Naive B cell (primary cell): Measurements from ENCODE around the gene RHBDF2. TPM values are rescaled to one million over a fixed set of nuclear protein-coding genes. Genes with fewer than 3 reads are reported as not detected.
"Not testable (repeated sequence)": the region's sequence is repeated elsewhere in the genome, so short reads cannot be mapped to it uniquely, and the experiment has no call there.

Experiments
- ATAC-seq, 2 donors: fragments of 150-1000 bp; cut with Tn5 transposase; 2 replicates each; pipeline ENCODE4 v1.10.0; 2021; ENCODE audit warnings: low read depth in 2 of 2, mild to moderate bottlenecking in 2 of 2, moderate library complexity in 2 of 2
- DNase-seq: peaks from one replicate; pipeline ENCODE4 v3.0.0; 2022
- H3K27ac Mint-ChIP-seq, 6 donors: one replicate each; pipeline ENCODE4 v1.8.0; 2020 to 2022; ENCODE audit warnings: mild to moderate bottlenecking in 6 of 6, mixed read lengths in 6 of 6, moderate library complexity in 5 of 6, inconsistent platforms in 2 of 6
- H3K27me3 Mint-ChIP-seq, 3 donors: one replicate each; pipeline ENCODE4 v1.8.0; 2021 to 2022; ENCODE audit warnings: mixed read lengths in 3 of 3, mild to moderate bottlenecking in 1 of 3
- H3K36me3 Mint-ChIP-seq, 2 donors: one replicate each; pipeline ENCODE4 v1.8.0; 2020 to 2022; ENCODE audit warnings: mixed read lengths in 2 of 2, inconsistent platforms in 1 of 2, mild to moderate bottlenecking in 1 of 2
- H3K4me1 Mint-ChIP-seq, 3 donors: one replicate each; pipeline ENCODE4 v1.8.0; 2020 to 2022; ENCODE audit warnings: mixed read lengths in 3 of 3, inconsistent platforms in 1 of 3, mild to moderate bottlenecking in 1 of 3, moderate library complexity in 1 of 3
- H3K4me3 Mint-ChIP-seq, 8 donors: one replicate each; pipeline ENCODE4 v1.8.0; 2020 to 2022; ENCODE audit warnings: mild to moderate bottlenecking in 8 of 8, mixed read lengths in 8 of 8, moderate library complexity in 8 of 8, inconsistent platforms in 2 of 8
- H3K9me3 Mint-ChIP-seq, 7 donors: one replicate each; pipeline ENCODE4 v1.8.0; 2020 to 2022; ENCODE audit warnings: mixed read lengths in 7 of 7, mild to moderate bottlenecking in 5 of 7, inconsistent platforms in 2 of 7, moderate library complexity in 1 of 7
- polyA plus RNA-seq, 6 donors: library from polyadenylated mRNA; unstranded; fragments of 300-500 nt; fragmentation: Illumina TruSeq; gene quantifications; one replicate each; pipeline ENCODE4 v1.2.3, GENCODE V29; 2021; ENCODE audit warnings: low read depth in 6 of 6

Gene RHBDF2
- polyA plus RNA-seq, 6 donors from 2014 or later = 44.0 to 148 (median 51.7) TPM

GRCh38 chr17:76535788-76536510, 34.7 kb upstream of the RHBDF2 start:
- H3K4me1 Mint-ChIP-seq = peaks cover 26 to 48% (median 37%) of the 10 kb centered on the region in 3 donors
- no peak for DNase-seq
- peak overlapping the region in 2 of 8 donors; percentile 4 to 33 for H3K4me3 Mint-ChIP-seq
- H3K27ac Mint-ChIP-seq = peak overlapping the region in 1 of 6 donors; percentile 74
- peaks cover 0 to 3% of the 10 kb centered on the region in 2 donors for H3K36me3 Mint-ChIP-seq
- H3K9me3 Mint-ChIP-seq = no peaks in the 10 kb centered on the region
- peaks cover 13 to 40% (median 14%) of the 10 kb centered on the region in 3 donors for H3K27me3 Mint-ChIP-seq
- ATAC-seq = no peak

- Mint-ChIP-seq H3K27me3 (peaks cover 13 to 32% (median 14%) of the 10 kb centered on the region in 3 donors), H3K9me3 (no peaks in the 10 kb centered on the region), H3K4me3 (peak overlapping the region in 1 of 8 donors; percentile 12), H3K4me1 (peaks cover 25 to 46% (median 34%) of the 10 kb centered on the region in 3 donors), H3K27ac (peak overlapping the region in 2 of 6 donors; percentile 37 to 74), H3K36me3 (peaks cover 0 to 3% of the 10 kb centered on the region in 2 donors)
- ATAC-seq = no peak
- no peak for DNase-seq
These were observed 33.9 kb upstream of the RHBDF2 start for GRCh38 chr17:76534831-76535732.

GRCh38 chr17:76533640-76534359, 32.6 kb upstream of the RHBDF2 start:
- not testable (repeated sequence) for ATAC-seq, DNase-seq, H3K9me3 Mint-ChIP-seq, H3K36me3 Mint-ChIP-seq, H3K4me3 Mint-ChIP-seq
- H3K27me3 Mint-ChIP-seq = peaks cover 4 to 22% (median 5%) of the 10 kb centered on the region in 3 donors
- peak overlapping the region in 1 of 6 donors; percentile 50 for H3K27ac Mint-ChIP-seq
- H3K4me1 Mint-ChIP-seq = peaks cover 27 to 46% (median 31%) of the 10 kb centered on the region in 3 donors

DNA sequence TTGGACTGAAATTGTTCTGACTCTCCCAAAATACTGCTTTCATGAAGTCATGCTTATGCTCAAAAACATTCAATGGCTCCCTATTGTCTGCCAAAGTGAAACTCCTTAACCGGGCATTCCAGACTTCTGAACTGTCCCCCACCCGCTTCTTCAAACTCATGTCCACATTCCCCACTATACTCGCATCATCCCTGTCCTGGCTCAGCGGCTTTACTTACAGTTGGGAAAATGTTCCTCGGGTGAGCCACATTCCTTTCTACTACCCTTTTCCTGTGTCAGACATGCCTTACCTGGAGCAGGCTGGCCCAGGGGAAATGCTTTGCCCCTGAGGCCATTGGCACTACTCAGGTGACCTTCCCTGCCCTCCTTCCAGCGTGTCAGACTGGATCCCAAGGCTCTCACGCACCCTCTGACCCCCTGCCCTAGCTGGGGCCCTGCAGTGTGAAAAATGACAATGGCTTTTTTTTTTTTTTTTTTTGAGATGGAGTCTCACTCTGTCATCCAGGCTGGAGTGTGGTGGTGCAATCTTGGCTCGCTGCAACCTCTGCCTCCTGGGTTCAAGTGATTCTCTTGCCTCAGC, 30.9 kb upstream of the RHBDF2 start:
- Mint-ChIP-seq H3K4me3 (peak overlapping the region in 7 of 8 donors; percentile 29 to 80 (median 56)), H3K4me1 (peaks cover 33 to 56% (median 38%) of the 10 kb centered on the region in 3 donors), H3K36me3 (no peaks in the 10 kb centered on the region), H3K9me3 (no peaks in the 10 kb centered on the region), H3K27me3 (peaks cover 0 to 16% (median 5%) of the 10 kb centered on the region in 3 donors), H3K27ac (peak overlapping the region in 5 of 6 donors; percentile 59 to 90 (median 82))
- DNase-seq = no peak
- ATAC-seq = no peak

GRCh38 chr17:76531486-76532038, 30.3 kb upstream of the RHBDF2 start:
- peak overlapping the region in 5 of 6 donors; percentile 59 to 90 (median 84) for H3K27ac Mint-ChIP-seq
- H3K4me3 Mint-ChIP-seq = peak overlapping the region; percentile 19 to 80 (median 53)
- no peak for DNase-seq
- H3K4me1 Mint-ChIP-seq = peaks cover 35 to 55% (median 36%) of the 10 kb centered on the region in 3 donors
- H3K27me3 Mint-ChIP-seq = peaks cover 0 to 11% (median 4%) of the 10 kb centered on the region in 3 donors
- H3K9me3 Mint-ChIP-seq = no peaks in the 10 kb centered on the region
- ATAC-seq = no peak
- H3K36me3 Mint-ChIP-seq = no peaks in the 10 kb centered on the region

GRCh38 chr17:76530811-76531485, 29.7 kb upstream of the RHBDF2 start:
- Mint-ChIP-seq H3K27me3 (peaks cover 0 to 5% (median 0%) of the 10 kb centered on the region in 3 donors), H3K4me1 (peaks cover 31 to 50% (median 37%) of the 10 kb centered on the region in 3 donors), H3K4me3 (peak overlapping the region in 3 of 8 donors; percentile 10 to 85 (median 77)), H3K36me3 (no peaks in the 10 kb centered on the region), H3K27ac (peak overlapping the region in 5 of 6 donors; percentile 49 to 99 (median 93)), H3K9me3 (no peaks in the 10 kb centered on the region)
- ATAC-seq (no peak), DNase-seq (no peak)

DNA sequence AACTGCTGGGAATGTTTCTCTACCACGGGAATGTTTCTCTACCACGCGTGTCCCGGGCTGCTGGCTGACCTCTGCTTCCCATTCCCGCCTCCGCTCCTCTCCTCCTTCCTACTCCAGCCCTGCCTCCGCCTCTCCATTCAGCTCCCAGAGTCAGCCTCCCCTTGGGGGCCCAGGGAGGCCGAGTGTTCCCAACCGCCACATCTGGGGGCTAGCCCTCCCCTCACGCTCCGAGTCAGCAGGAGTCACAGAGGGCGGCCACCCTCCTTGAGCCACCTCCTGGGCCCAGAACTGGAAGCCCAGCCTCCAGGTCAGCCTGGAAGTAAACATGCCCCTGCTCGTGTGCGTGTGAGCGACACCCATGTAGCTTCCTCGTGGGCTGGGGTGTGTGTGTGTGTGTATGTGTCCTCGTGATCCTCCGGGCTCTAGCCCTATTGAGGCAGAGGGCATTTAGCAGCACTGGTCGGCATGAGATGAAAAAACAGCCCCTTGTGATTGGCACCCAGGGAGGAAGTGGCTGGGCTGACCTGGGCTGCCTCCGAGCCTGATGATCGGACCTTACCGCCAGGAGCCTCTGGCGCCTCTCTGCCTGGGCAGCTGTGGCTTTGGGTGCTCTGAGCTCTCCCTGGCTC, 29.0 kb upstream of the RHBDF2 start:
- Mint-ChIP-seq H3K36me3 (no peaks in the 10 kb centered on the region), H3K4me1 (peaks cover 27 to 47% (median 39%) of the 10 kb centered on the region in 3 donors), H3K4me3 (peak overlapping the region; percentile 56 to 85 (median 76)), H3K27me3 (peaks cover 0 to 3% (median 0%) of the 10 kb centered on the region in 3 donors), H3K27ac (peak overlapping the region; percentile 49 to 99 (median 94)), H3K9me3 (no peaks in the 10 kb centered on the region)
- DNase-seq (no peak), ATAC-seq (no peak)

GRCh38 chr17:76529224-76530094, 28.2 kb upstream of the RHBDF2 start:
- H3K36me3 Mint-ChIP-seq = no peaks in the 10 kb centered on the region
- no peaks in the 10 kb centered on the region for H3K9me3 Mint-ChIP-seq
- peaks cover 29 to 49% (median 46%) of the 10 kb centered on the region in 3 donors for H3K4me1 Mint-ChIP-seq
- H3K27me3 Mint-ChIP-seq = no peaks in the 10 kb centered on the region
- DNase-seq (no peak), ATAC-seq (no peak)
- H3K4me3 Mint-ChIP-seq = peak overlapping the region; percentile 51 to 95 (median 87)
- peak overlapping the region; percentile 67 to 99 (median 94) for H3K27ac Mint-ChIP-seq

- peaks cover 33 to 56% (median 51%) of the 10 kb centered on the region in 3 donors for H3K4me1 Mint-ChIP-seq
- H3K27me3 Mint-ChIP-seq = no peaks in the 10 kb centered on the region
- peak overlapping the region; percentile 91 to 99 (median 94) for H3K27ac Mint-ChIP-seq
- no peaks in the 10 kb centered on the region for H3K36me3 Mint-ChIP-seq
- DNase-seq = peak; percentile 35
- peak; percentile 16 to 20 for ATAC-seq
- H3K9me3 Mint-ChIP-seq = no peaks in the 10 kb centered on the region
- H3K4me3 Mint-ChIP-seq = peak overlapping the region; percentile 77 to 95 (median 90)
These were observed 27.5 kb upstream of the RHBDF2 start for GRCh38 chr17:76528528-76529223.

GRCh38 chr17:76528156-76528527, 26.9 kb upstream of the RHBDF2 start:
- H3K4me3 Mint-ChIP-seq = peak overlapping the region; percentile 77 to 95 (median 90)
- H3K27me3 Mint-ChIP-seq = peaks cover 0 to 1% (median 0%) of the 10 kb centered on the region in 3 donors
- H3K27ac Mint-ChIP-seq = peak overlapping the region; percentile 91 to 99 (median 94)
- H3K4me1 Mint-ChIP-seq = peaks cover 38 to 62% (median 56%) of the 10 kb centered on the region in 3 donors
- no peaks in the 10 kb centered on the region for H3K36me3 Mint-ChIP-seq
- DNase-seq (no peak), ATAC-seq (peak; percentile 63 to 64)
- H3K9me3 Mint-ChIP-seq = no peaks in the 10 kb centered on the region
